ES-I3 (cell line): ENCODE data around the gene C4B.
"Not testable (repeated sequence)": the region's sequence is repeated elsewhere in the genome, so short reads cannot be mapped to it uniquely, and the experiment has no call there.

Source experiments
- H3K36me3 ChIP-seq: 2 replicates; pipeline ENCODE4 v1.6.1; 2013; ENCODE audit warnings: mild to moderate bottlenecking, low read length, control low read depth, moderate library complexity; ENCODE audit not compliant: insufficient read depth
- H3K4me1 ChIP-seq: 2 replicates; pipeline ENCODE4 v1.6.1; 2013; ENCODE audit warnings: mild to moderate bottlenecking, control low read depth, low read length; ENCODE audit not compliant: insufficient read depth
- H3K9ac ChIP-seq: 2 replicates; pipeline ENCODE4 v1.6.1; 2013; ENCODE audit warnings: low read depth, mild to moderate bottlenecking, low read length, moderate library complexity
- H3K9me3 ChIP-seq: 2 replicates; pipeline ENCODE4 v1.6.1; 2013; ENCODE audit warnings: mild to moderate bottlenecking, low read length, moderate library complexity; ENCODE audit not compliant: control insufficient read depth, insufficient read depth

Gene C4B

DNA sequence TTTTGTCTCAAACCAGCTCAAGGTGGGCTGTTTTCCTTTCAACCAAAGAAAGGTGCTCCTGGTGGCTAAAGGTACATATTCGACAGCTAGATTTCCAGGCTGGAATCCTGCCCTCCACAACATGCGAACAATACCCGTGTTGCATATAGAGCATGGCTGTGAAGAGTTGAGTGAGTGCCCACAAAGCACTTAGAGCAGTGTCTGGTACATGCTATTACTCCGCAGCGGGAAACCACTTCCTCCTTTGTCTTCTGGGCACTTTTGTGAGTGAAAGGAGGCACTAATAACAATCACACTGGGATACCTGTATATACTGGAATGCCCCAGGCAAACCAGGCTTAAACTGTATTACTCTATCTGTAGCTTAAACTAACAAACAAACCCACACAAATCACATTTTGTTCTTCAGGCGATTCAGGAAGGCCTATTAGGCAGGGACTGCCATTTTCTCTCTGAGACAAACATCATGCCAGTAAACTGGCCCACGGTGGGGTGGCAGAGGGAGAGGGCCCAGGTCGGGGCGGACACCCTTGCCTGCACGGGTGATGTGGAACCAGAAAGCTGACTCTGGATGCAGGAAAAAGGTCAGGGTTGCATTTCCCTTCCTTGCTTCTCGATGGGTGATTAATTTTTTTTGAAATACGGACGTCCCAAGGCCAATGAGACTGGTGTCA, 9.6 kb upstream of the C4B start:
- not testable (repeated sequence) for H3K9me3 ChIP-seq

DNA sequence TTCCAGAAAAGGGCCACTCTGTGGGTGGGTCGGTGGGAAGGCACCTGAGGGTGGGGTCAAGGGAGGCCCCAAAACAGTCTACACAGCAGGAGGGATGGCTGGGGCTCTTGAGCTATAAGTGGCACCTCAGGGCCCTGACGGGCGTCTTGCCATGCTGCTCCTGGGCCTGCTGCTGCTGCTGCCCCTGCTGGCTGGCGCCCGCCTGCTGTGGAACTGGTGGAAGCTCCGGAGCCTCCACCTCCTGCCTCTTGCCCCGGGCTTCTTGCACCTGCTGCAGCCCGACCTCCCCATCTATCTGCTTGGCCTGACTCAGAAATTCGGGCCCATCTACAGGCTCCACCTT, 9.1 kb upstream of the C4B start:
- not testable (repeated sequence) for H3K36me3 ChIP-seq, H3K9ac ChIP-seq, H3K4me1 ChIP-seq, H3K9me3 ChIP-seq

More for the DNA sequence above, 9.6 kb upstream of the C4B start:
- H3K4me1 ChIP-seq, H3K9ac ChIP-seq, H3K36me3 ChIP-seq: not testable (repeated sequence)

DNA sequence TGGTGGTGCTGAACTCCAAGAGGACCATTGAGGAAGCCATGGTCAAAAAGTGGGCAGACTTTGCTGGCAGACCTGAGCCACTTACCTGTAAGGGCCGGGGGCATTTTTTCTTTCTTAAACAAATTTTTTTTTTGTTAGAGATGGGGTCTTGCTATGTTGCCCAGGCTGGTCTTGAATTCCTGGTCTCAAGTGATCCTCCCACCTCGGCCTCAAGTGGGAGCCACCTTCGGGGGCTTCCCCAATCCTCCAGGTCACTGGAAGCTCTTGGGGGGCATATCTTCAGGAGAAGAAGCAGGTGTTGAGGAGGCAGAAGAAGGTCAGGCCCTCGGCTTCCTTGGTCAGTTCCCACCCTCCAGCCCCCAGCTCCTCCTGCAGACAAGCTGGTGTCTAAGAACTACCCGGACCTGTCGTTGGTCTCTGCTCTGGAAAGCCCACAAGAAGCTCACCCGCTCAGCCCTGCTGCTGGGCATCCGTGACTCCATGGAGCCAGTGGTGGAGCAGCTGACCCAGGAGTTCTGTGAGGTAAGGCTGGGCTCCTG, 8.5 kb upstream of the C4B start:
- H3K9ac ChIP-seq, H3K9me3 ChIP-seq, H3K4me1 ChIP-seq, H3K36me3 ChIP-seq: not testable (repeated sequence)

DNA sequence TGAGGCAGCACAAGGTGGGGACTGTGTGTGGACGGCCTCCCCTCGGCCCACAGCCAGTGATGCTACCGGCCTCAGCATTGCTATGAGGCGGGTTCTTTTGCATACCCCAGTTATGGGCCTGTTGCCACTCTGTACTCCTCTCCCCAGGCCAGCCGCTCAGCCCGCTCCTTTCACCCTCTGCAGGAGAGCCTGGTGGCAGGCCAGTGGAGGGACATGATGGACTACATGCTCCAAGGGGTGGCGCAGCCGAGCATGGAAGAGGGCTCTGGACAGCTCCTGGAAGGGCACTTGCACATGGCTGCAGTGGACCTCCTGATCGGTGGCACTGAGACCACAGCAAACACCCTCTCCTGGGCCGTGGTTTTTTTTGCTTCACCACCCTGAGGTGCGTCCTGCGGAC, 7.5 kb upstream of the C4B start:
- H3K9ac ChIP-seq, H3K36me3 ChIP-seq, H3K4me1 ChIP-seq, H3K9me3 ChIP-seq: not testable (repeated sequence)

DNA sequence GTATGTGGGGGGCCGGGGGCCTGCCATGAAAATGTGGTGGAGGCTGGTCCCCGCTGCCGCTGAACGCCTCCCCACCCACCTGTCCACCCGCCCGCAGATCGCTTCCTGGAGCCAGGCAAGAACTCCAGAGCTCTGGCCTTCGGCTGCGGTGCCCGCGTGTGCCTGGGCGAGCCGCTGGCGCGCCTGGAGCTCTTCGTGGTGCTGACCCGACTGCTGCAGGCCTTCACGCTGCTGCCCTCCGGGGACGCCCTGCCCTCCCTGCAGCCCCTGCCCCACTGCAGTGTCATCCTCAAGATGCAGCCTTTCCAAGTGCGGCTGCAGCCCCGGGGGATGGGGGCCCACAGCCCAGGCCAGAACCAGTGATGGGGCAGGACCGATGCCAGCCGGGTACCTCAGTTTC, 6.6 kb upstream of the C4B start:
- not testable (repeated sequence) for H3K36me3 ChIP-seq, H3K4me1 ChIP-seq, H3K9me3 ChIP-seq, H3K9ac ChIP-seq

DNA sequence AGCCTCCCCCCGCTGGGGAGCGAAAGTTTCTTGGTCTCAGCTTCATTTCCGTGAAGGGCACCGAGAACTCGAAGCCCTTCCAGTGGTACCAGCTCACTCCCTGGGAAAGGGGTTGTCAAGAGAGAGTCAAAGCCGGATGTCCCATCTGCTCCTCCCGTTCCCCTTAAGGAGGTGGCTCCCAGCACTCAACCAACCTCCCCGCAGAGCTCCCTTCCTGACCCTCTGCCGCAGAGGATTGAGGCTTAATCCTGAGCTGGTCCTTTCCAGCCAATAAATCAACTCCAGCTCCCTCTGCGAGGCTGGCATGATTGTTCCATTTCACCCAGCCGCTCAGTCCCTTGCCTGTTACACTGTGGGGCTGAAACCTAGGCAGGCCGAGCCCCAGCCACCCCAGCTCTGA, 6.0 kb upstream of the C4B start:
- H3K9ac ChIP-seq, H3K36me3 ChIP-seq, H3K4me1 ChIP-seq, H3K9me3 ChIP-seq: not testable (repeated sequence)

DNA sequence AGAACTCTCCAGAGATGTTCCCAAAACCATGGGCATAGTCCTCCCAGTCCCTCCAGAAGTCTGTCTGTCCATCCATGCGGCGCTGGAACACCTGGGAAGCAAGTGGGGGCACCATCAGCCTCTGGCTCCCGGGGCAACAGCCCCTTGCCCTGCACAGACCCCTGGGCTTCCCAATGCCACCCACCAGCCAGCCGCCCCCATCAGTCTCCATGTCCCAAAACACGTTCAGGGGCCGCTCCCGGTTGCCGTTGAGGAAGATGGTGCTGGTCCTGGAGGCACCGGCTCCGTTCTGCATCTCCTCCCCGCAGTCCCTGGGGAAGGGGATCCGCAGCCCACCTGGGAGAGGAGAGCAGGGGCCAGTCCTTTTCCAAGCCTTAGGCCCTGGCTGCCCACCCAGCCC, 5.1 kb upstream of the C4B start:
- H3K9me3 ChIP-seq, H3K9ac ChIP-seq, H3K4me1 ChIP-seq, H3K36me3 ChIP-seq: not testable (repeated sequence)

DNA sequence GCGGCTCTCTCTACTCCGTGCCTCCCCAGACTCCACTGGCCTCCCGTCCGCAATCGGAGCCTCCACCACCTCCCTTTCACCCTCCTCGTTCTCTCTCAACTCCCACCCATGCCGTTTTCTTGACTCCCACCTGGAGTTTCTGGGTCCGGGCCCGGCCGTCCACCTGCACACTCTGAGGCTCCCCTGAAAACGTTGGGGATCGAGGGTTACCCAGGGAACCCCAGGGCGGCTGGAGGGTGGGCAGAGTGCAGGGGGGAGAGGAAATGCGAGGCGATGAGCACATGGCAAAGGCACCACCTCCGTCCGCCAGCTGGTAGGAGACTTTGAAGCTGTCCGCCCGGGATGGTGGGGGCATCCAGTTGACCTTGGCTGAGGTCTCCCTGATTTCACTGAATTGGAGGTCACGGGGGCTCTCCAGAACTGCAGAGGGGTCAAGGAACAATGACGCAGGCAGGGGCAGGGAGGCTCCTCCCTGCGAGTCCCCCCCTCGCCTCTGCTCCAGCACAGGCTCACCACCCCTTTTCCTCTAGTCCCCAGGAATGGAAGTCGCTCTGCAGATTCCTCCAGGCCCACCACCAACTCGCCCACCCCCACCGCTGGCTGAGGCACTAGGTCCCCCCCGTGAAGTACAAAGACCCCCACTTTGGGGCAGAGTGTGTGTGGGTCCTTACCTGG, 3.6 kb upstream of the C4B start:
- H3K4me1 ChIP-seq, H3K9me3 ChIP-seq, H3K9ac ChIP-seq, H3K36me3 ChIP-seq: not testable (repeated sequence)

DNA sequence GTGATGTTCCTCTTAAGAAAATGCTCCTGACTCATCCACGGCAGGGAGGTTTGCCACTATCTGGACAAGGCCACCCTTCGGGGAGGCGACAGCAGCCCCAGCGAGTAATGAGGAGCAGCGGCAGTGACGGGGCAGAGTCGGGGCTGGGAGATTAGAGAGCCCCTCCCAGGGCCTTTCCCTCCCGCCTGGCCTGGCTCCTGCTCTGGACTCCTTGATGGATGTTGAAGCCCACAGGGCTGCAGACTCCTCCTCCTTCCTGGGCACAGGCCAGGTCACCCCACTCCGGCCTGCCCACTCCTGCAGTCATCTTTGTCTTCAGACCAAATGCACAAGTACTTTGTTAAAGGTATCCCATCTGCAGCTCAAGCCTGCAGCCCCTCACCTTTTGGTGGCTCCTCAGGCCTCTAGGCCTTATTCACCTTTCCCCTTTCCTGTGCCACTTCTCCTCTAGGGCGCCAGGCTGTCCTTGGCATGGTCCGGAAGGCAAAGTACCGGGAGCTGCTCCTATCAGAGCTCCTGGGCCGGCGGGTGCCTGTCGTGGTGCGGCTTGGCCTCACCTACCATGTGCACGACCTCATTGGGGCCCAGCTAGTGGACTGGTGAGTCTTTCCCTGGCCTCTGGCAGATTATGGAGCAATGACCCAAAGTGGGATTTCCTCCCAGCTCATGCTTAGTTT, 1.5 kb upstream of the C4B start:
- H3K9ac ChIP-seq, H3K4me1 ChIP-seq, H3K9me3 ChIP-seq, H3K36me3 ChIP-seq: not testable (repeated sequence)

DNA sequence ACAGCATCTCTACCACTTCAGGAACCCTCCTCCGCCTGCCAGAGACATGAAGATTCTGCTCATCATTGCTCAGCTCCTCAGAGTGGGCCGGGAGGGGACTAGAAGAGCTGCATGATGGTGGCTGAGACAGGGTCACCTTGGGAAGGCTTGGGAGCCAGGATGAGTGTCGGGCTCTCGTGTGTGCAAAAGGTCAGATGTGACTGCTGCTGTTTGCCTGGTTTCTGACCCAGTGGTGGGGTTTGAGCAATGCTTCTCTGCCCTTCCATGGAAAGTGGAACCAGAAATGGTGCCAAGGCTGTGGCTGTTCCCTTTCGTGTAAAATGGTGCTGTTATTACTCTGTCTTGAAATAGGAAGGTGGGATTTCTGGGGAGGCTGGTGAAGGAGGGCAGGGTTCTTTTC, 857 bp upstream of the C4B start:
- not testable (repeated sequence) for H3K36me3 ChIP-seq, H3K9ac ChIP-seq, H3K4me1 ChIP-seq, H3K9me3 ChIP-seq

DNA sequence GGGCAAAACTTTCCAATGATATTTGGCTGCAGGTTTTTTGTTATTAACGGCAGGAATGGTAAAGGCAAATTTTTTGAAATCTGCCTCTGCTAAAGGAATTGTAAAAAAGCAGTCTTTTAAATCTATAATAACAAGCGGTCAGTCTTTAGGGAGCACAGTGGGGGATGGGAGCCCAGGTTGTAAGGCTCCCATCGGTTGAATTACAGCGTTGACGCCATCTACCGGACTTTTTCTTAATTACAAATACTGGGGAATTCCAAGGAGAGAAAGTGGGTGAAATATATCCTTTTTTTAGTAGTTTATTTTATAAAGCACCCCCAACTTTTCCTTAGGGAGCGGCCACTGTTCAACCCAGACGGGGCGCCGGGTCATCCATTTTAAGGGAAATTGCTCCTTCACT, 7.5 kb downstream of the C4B start:
- not testable (repeated sequence) for H3K9me3 ChIP-seq, H3K9ac ChIP-seq, H3K4me1 ChIP-seq

DNA sequence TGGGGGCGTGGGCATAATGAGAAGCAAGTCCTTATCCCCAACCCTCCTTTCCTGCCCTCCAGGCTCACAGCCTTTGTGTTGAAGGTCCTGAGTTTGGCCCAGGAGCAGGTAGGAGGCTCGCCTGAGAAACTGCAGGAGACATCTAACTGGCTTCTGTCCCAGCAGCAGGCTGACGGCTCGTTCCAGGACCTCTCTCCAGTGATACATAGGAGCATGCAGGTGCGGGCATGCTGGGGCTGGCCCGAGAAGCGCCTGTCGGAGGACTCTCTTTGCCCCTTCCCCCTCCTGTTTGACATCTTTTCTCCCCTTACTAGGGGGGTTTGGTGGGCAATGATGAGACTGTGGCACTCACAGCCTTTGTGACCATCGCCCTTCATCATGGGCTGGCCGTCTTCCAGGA, 14.0 kb downstream of the C4B start:
- H3K9me3 ChIP-seq, H3K4me1 ChIP-seq, H3K9ac ChIP-seq, H3K36me3 ChIP-seq: not testable (repeated sequence)

More for the DNA sequence above, 7.5 kb downstream of the C4B start:
- H3K36me3 ChIP-seq, result not testable (repeated sequence)

DNA sequence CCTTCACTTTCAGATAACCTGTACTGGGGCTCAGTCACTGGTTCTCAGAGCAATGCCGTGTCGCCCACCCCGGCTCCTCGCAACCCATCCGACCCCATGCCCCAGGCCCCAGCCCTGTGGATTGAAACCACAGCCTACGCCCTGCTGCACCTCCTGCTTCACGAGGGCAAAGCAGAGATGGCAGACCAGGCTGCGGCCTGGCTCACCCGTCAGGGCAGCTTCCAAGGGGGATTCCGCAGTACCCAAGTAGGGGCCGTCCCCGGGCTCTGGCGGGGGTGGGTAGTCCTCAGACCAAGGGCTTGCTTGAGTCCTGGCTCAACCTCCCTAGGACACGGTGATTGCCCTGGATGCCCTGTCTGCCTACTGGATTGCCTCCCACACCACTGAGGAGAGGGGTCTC, 15.0 kb downstream of the C4B start:
- not testable (repeated sequence) for H3K9me3 ChIP-seq, H3K9ac ChIP-seq, H3K36me3 ChIP-seq

DNA sequence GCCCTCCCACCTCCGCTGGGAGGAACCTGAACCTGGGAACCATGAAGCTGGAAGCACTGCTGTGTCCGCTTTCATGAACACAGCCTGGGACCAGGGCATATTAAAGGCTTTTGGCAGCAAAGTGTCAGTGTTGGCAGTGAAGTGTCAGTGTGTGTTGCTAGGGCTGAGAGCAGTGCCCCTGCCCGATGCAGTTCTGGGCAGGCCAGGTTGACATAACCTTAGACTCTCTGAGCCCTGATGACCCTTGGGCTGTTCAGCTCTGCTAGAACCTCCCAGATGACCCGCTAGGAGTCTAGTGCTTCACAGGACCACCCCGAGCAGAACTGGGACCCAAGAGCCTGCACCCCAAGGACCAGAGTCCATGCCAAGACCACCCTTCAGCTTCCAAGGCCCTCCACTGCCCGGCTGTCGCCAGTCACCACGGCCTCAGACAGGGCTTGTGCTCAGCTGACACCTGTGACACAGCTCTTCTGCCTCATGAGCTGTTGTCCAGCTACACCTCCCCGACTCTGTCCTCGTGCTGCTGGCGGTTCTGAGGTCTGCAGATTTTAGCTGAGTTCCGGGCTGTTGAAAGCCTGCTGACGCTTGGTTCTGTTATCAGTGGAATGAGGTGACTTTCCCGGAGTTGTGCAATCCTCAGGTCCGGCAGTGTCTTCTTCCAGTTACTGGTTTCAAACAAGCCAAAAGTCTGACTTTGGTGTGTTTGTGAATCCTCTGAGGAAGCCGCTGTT, 20.9 kb downstream of the C4B start:
- not testable (repeated sequence) for H3K9ac ChIP-seq, H3K36me3 ChIP-seq, H3K4me1 ChIP-seq, H3K9me3 ChIP-seq

More for the DNA sequence above, 15.0 kb downstream of the C4B start:
- not testable (repeated sequence) for H3K4me1 ChIP-seq

DNA sequence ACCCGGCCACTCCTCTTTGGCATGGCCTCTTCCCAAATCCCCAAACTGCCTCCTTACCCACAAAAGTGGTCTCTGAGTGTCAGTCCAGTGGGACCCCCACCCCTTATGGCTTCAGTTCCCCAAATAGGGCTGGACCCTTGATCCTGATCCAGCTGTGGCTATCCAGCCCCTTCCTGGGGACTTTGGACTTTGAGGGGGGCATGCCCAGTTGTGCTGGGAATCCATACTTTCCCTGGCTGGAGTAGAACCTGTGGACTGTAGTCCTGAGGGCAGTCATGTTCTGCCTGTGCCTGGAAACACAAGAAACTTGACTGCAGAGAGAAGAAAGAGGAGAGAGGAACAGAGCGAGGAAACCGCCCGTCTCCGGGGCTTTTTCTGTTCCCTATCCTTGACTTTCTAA, 22.5 kb downstream of the C4B start:
- not testable (repeated sequence) for H3K9ac ChIP-seq, H3K4me1 ChIP-seq, H3K36me3 ChIP-seq, H3K9me3 ChIP-seq
